ENCODE measurements around the gene NABP1.
"Not testable (repeated sequence)": the region's sequence is repeated elsewhere in the genome, so short reads cannot be mapped to it uniquely, and the experiment has no call there.

NABP1 gene, protein sequence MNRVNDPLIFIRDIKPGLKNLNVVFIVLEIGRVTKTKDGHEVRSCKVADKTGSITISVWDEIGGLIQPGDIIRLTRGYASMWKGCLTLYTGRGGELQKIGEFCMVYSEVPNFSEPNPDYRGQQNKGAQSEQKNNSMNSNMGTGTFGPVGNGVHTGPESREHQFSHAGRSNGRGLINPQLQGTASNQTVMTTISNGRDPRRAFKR

GRCh38 chr2:191677646-191678436, at the start of gene NABP1:
NABP1 (plus strand) TSS chr2:191678136; CDS start chr2:191678615, 479 bp downstream.
- DNase-seq (ENCODE audit: low spot score) = peak; percentile 98

GRCh38 chr2:191629001-191629453, 48.9 kb upstream of the NABP1 start:
- no peak for DNase-seq (ENCODE audit: low spot score)

DNA sequence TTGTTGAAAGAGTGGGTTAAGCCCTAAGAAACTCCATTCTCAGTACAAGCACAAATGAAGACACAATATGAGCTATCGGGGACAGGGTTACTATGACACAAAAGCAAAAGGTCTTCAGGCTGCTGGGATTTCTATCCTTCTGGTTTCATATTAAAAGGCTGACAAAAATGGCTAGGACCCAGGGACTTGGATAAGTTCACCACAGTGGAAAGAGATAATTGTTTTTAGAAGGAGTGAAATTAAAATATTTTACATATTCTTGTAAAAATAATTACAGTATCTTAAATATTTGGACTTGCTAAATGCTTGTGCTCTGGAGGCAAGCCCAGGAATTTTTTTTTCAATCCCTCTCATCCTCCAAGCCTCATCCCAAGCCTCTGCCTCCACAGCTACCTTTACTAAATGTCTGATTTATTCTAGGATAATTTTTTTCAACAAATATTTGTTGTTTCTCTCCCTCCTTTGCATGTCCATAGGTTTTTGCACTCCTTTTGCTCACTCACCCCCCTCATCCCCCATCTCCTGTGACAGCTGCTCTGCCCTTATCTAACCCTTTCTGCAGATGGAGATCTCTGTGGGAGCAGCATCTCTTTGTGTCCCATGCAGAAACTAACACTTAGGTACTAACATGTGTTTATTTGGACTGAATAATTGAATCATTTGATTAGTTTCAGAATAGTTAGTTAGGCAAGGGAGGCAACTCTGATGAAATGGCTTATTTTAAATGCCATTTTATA, 47.8 kb upstream of the NABP1 start:
- DNase-seq (ENCODE audit: low spot score) = no peak

- DNase-seq (ENCODE audit: low spot score) = no peak
Measured at GRCh38 chr2:191631754-191632153, 46.2 kb upstream of the NABP1 start.

DNA sequence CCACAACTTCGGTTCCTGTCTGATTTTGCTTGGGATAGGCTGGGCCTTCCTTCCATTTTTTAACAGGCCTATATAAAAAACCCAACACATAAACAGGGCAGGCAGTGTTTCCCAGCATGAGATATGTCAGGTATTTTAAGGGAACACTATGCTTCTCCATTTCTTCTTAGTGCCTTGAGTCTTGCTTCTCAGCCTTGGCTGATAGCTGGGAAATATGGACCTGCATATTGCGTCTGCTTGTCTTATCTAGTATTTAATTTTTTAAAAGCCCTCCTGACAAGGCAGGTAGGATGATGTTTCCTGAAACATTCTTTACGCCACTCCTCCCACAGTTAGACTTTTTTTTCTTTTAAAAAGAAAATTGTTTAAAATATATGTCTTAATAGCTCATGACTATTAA, 45.5 kb upstream of the NABP1 start:
- DNase-seq (ENCODE audit: low spot score) = no peak

- DNase-seq (ENCODE audit: low spot score) = no peak
Measured at GRCh38 chr2:191634791-191635190, 43.1 kb upstream of the NABP1 start.

DNA sequence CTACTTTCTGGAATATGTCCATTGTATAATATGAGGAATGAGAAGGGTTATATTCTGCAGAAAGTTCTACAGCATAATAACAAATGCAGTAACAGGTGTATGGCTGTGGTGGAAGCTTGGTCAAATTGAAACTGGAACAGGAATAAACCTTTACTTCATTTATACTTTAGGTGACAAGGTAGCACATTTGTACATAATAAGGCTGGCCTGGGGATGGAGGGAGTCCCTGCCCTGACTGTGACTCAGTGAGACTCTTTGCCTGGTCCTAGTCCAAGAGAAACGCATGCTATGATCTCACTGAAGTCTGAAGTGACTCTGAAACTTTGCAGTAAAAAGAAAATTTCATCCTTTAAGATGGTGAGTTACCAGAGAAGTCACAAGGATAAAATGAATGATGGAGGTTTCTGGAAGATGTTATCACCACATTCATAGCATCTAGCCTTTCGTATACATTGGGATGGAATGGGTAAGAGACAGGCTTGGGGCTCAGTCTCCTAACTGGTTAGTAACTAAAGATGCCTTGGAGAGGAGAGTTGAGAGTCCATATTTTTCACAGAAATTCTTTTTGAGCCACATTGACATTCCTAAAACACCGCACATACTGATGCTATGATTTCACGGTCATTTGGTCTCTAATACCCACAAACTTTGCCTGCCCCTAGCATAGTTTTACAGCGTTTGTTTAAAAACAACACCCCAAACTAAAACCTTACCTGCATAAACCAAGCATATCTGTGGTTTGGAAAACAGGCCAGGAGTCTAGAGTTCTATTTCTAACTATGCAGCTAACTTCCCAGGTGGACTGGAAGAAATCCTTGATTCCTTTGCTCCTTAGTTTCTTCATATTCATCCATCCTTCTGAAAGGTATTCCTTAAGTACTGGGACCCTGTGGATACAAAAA, 42.4 kb upstream of the NABP1 start:
- no peak for DNase-seq (ENCODE audit: low spot score)

DNA sequence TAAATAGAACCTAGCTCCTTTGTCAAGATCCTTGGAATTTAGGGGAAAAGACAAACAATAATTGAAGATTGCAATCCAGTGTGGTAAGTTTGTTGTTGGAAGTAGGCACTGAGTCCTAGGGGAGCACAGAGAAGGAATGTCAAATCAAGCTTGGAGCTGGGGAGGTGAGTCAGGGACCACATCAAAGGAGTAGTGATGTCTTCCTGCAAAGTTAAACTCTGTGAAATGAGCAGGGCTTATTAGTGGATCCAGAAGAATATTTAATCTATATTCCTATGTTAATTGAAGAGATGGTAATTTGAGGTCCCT, 41.7 kb upstream of the NABP1 start:
- DNase-seq (ENCODE audit: low spot score) = no peak

GRCh38 chr2:191636586-191636985, 41.4 kb upstream of the NABP1 start:
- DNase-seq (ENCODE audit: low spot score) = no peak

DNA sequence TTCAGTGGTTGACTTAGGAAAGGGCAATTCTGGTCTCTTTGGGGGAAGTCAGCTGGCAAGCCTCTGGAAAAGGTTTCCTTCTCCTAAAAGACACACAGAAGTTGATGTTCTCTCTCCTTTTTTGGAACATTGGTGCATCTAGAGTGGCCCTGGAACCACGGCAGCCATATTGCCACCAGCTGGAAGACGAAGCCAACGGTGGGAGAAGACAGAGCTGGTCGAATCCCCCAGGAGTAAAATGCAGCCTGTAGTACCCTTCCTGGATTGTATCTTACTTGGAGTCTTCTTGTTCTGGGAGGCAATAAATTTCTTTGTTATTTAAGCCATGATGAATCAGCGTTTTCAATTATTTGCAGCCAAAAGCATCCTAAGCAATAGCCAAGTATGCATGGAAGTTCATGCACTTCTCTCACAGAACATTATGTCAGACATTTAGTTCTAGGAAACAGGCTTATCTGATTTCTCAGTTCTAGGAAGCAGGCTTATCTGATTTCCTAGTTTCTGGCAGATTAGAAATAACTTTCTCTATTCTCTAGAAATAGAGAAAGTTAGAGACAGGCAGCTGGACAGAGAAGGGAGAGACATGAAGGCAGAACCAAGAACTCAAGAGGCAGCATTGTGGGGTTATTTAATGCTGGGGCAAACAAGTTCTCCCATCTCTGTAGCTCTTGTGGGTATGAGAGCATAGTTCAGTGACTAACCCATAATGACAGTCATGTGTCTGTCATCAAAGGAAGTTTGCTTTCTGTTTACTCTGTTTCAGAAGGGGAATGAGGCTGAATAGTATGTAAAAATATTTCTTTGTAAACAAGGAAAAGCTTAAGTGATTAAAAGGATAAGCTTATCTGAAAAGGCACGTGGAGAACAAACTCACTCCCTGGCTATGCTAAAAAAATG, 40.5 kb upstream of the NABP1 start:
- DNase-seq (ENCODE audit: low spot score) = no peak

DNA sequence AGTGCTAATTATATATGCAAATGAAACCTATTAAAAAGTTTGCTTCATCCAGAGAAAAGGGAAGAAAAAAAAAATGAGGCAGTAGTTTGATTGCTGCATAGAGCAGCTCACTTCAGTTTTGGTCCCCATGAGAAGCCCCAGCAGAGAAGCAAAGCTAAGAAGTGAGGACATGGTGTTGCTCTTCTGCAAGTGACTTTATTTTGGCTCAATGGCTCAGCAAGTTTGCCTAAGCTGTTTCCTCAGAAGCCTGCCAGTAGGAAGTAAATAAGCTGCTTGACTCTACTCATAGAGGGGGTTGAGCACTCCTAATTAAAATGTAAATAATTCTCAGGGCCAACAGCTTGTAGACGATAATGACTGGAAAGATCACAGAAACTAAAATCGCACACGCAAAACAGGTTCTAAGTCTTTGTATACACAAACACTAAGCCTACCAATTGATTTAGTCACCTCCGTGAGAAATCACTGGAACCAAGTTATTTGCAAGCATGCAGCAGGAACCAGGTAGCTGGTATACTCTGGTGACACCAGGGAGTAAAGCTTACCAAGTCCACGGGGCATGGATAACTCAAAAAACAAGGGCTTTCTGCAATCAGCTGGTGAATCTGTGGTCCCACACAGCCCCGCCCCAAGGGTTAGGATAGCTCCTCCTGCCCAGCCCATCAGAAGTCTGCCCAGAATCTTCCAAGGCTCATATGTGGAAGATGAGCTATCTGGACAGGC, 39.7 kb upstream of the NABP1 start:
- no peak for DNase-seq (ENCODE audit: low spot score)

DNA sequence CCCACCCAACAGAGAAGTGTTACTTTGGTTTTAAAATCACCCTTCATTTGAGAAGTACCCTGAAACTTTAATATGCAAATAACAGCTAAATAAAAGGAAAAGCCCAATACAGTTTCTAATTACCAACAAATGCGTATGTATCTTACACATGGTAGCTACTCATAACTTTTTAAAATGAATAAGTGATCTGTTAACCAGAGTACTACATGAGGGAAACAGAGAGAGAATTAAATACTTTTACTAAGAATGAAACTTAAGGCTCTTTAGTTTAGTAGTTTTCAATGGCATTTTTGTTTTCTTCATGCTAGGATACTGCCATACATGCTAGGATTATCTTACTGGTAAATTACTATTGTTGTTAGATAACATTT, 39.1 kb upstream of the NABP1 start:
- no peak for DNase-seq (ENCODE audit: low spot score)

GRCh38 chr2:191641609-191642008, 36.3 kb upstream of the NABP1 start:
- DNase-seq (ENCODE audit: low spot score) = no peak

DNA sequence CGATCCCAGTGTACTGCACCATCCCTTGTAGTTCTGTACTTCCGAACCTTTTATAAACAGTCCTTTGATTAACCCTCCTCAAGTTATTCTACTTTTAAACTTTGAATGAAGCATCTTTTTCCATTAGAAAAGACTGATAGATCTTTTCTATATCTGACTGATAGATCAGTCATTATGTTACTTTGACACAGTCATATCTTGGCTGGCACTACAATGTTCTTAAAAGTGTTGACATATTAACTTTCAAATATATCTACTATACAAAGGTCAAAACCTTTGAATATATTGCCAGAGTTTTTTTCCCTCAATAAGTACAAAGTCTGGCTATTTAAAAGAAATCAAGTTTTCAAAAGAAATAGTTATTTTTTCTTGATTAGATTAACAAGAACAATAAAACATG, 35.4 kb upstream of the NABP1 start:
- no peak for DNase-seq (ENCODE audit: low spot score)

GRCh38 chr2:191643429-191643828, 34.5 kb upstream of the NABP1 start:
- no peak for DNase-seq (ENCODE audit: low spot score)

DNA sequence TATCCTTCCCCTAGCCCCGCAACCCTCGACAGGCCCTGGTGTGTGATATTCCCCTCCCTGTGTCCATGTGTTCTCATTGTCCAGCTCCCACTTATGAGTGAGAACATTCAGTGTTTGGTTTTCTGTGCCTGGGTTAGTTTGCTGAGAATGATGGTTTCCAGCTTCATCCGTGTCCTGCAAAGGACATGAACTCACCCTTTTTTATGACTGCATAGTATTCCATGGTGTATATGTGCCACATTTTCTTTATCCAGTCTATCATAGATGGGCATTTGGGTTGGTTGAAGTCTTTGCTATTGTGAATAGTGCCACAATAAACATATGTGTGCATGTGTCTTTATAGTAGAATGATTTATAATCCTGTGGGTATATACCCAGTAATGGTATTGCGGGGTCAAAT, 33.3 kb upstream of the NABP1 start:
- DNase-seq (ENCODE audit: low spot score) = not testable (repeated sequence)

- DNase-seq (ENCODE audit: low spot score) = no peak
Measured at GRCh38 chr2:191645032-191645431, 32.9 kb upstream of the NABP1 start.

DNA sequence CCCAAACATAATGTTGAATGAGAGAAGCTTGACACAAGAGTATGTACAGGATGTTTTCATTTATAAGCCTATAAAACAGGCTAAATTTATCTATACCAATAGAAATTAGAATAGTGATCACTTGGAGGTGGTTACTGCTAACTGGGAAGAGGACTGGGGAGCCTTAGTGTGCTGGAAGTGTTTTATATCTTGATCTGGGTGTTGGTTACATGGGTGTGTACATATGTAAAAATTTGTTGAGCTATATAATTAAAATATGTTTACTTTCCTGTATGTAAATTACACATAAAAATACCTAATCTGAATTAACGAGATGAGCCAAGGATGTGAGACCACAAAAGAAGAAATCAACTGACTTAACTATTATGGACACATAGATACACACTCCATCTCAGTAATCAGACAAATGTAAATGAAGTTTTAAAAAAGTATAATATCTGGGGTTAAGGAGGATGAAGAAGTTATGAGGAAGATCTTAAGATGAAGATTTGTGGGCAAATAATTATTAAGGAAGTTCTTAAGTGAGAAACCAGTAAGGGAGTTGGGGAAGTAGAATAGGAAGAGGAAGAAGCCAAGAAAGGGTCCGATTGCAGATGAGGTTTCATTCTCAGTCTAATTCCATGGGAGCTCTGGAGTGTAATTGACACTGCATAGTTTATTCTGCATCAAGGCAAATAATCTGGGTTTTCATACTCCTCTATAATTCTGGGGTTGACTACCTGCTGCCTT, 32.3 kb upstream of the NABP1 start:
- no peak for DNase-seq (ENCODE audit: low spot score)

- DNase-seq (ENCODE audit: low spot score) = no peak
Measured at GRCh38 chr2:191646163-191646902, 31.6 kb upstream of the NABP1 start.

Data from iPS-NIHi11 (cell line).